Suprapubic skin (tissue), 4 donors: ENCODE results near the gene ANXA2R. TPM values are rescaled to one million over a fixed set of nuclear protein-coding genes. Genes with fewer than 3 reads are reported as not detected.

Experiments
- DNase-seq, 2 donors: peaks; one replicate each; pipeline ENCODE4 v3.0.0-alpha.2; 2019; ENCODE audit warnings: low spot score in 2 of 2
- H3K27ac ChIP-seq: fragments of 200-600 bp; sonication (generic); one replicate; pipeline ENCODE4 v1.5.1; 2019
- H3K27me3 ChIP-seq: fragments of 200-600 bp; sonication (generic); one replicate; pipeline ENCODE4 v1.5.1; 2019
- H3K36me3 ChIP-seq: fragments of 200-600 bp; sonication (generic); one replicate; pipeline ENCODE4 v1.5.1; 2019
- H3K4me1 ChIP-seq: fragments of 200-600 bp; sonication (generic); one replicate; pipeline ENCODE4 v1.5.1; 2019
- H3K4me3 ChIP-seq: fragments of 200-600 bp; sonication (generic); one replicate; pipeline ENCODE4 v1.5.1; 2019; ENCODE audit warnings: mild to moderate bottlenecking
- H3K9me3 ChIP-seq: fragments of 200-600 bp; sonication (generic); one replicate; pipeline ENCODE4 v1.5.1; 2019
- CTCF ChIP-seq, 2 donors: fragments of 200-600 bp in 1 of 2; fragments of 450-650 bp in 1 of 2; sonication (generic) in 1 of 2; IDR thresholded peaks; one replicate each; pipeline ENCODE4 v1.5.1; 2016 to 2019; ENCODE audit warnings: antibody characterized with exemption in 2 of 2, mild to moderate bottlenecking in 1 of 2, moderate library complexity in 1 of 2
- EP300 ChIP-seq: sonication (generic); formaldehyde crosslinking; IDR thresholded peaks from one replicate; pipeline ENCODE4 v1.6.1; 2017; ENCODE audit warnings: antibody characterized with exemption
- POLR2A ChIP-seq, 2 donors: fragments of 450-650 bp; IDR thresholded peaks; one replicate each; pipeline ENCODE4 v1.6.1; 2017; ENCODE audit warnings: antibody characterized with exemption in 2 of 2, mild to moderate bottlenecking in 2 of 2, moderate library complexity in 2 of 2
- POLR2AphosphoS5 ChIP-seq, 3 donors: sonication (generic); formaldehyde crosslinking; IDR thresholded peaks; one replicate each; pipeline ENCODE4 v1.6.1; 2017; ENCODE audit warnings: antibody characterized with exemption in 3 of 3
- WGBS: methylation state at CpG from one replicate; pipeline ENCODE4 v1.1.5; 2018; 5-methylcytosine and 5-hydroxymethylcytosine counted together
- total RNA-seq, 4 donors: library from RNA; depleted of rRNA; stranded (reverse); fragments of >200 nt; gene quantifications; one replicate each; pipeline ENCODE4 v1.1.0, GENCODE V29; 2016

ANXA2R gene
- total RNA-seq, 4 donors from 2014 or later, result 0.39 to 3.1 (median 0.89) TPM; not detected in 1

DNA sequence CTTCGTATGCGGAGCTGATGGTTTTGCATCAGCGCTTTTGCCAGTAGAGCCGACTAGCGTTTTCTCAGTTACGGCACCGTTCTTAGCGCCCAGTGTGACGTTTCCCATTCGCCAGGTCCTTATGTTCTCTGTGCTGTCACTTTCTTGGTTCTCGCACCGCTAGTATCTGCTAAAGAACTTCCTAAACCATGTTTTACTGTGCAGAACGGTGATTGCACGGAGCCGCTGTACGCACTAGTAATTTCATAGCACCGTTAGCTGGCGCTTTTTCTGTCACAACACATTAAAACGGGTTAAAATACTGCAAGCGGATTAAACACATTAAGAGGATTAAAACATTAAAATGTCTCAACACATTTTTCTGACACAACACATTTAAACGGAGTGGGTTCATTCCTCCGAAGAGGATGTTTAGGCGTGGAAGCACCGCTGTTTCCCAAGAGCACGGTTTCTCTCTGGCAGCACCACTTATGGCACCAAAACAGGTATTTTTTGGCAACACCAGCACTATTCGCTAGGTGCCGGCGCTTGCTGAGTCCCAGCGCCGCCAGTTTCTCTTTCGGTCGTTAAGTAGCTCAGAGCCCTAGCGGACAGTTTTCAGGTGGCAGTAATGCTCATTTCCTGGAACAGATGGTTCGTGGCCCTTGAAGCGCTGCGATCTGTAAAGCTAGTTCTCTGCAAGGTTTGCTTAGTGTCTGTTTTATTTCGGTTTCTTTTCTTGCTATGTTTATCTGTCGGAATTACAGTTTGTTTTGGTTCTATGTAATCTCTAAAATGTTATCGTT is 20.3 kb downstream of the ANXA2R start:
- no peaks in the 10 kb centered on the region for H3K9me3 ChIP-seq
- DNase-seq, result peak in 1 of 2 donors; percentile 78
- peak overlapping the region; percentile 57 for H3K4me3 ChIP-seq
- H3K36me3 ChIP-seq, result no peaks in the 10 kb centered on the region
- H3K27ac ChIP-seq, result peak overlapping the region; percentile 97
- 15% methylated on average over 39 of the region's 39 CpGs for WGBS
- peaks cover 35% of the 10 kb centered on the region for H3K4me1 ChIP-seq
- peaks cover 59% of the 10 kb centered on the region for H3K27me3 ChIP-seq
- peak in 1 of 3 donors; percentile 16 for TF ChIP-seq POLR2AphosphoS5 (IDR thresholded peaks at IDR 0.05)
- TF ChIP-seq CTCF (IDR thresholded peaks at IDR 0.05), result peak; percentile 2 to 35
- TF ChIP-seq EP300, result no peak

DNA sequence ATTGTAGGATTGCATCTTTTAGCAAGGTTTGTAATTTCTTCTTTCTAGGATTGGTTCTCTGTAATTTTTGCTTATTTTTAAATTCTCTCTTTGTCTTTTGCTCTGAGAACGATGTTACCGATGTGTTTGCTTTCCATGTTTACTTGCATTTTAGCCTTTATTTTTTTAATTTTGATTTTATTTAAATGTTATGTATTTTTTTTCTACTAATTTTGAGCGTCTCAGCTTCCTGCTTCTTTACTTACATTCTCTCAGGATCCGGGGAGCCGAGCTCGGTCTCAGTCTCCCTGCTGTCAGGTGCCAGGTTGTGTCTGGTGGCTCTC is 20.9 kb downstream of the ANXA2R start:
- no peak for DNase-seq
- Histone ChIP-seq H3K9me3 (no peaks in the 10 kb centered on the region), H3K36me3 (no peaks in the 10 kb centered on the region), H3K4me1 (peaks cover 35% of the 10 kb centered on the region), H3K27me3 (peaks cover 56% of the 10 kb centered on the region), H3K4me3 (peak overlapping the region; percentile 57), H3K27ac (peak overlapping the region; percentile 97)
- no peak for TF ChIP-seq CTCF (IDR thresholded peaks at IDR 0.05)
- 27% methylated on average over 6 of the region's 6 CpGs for WGBS

DNA sequence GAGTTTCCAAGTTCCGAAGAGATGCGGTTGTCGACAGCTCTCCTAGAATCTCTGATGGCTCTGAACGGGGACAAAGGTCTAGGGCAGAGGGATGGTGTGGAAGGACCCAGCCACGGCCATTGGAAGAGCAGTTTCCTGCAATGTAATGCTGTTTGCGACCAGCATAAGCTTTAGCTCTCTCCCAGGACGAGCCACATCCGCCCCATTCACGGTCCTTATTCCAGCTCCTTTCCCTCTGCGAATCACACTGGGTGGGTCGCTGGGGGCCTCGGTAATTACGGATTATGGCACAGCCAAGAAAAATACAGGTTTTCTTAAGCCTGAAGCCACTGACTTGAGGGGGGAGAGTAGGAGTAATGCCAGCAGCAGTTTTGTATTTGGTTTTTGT is 22.7 kb downstream of the ANXA2R start:
- peaks cover 35% of the 10 kb centered on the region for H3K4me1 ChIP-seq
- peak overlapping the region; percentile 97 for H3K27ac ChIP-seq
- no peak for DNase-seq
- no peaks in the 10 kb centered on the region for H3K36me3 ChIP-seq
- no peaks in the 10 kb centered on the region for H3K9me3 ChIP-seq
- H3K4me3 ChIP-seq, result peak overlapping the region; percentile 57
- H3K27me3 ChIP-seq, result peaks cover 47% of the 10 kb centered on the region
- 10% methylated on average over 13 of the region's 13 CpGs for WGBS
- TF ChIP-seq POLR2AphosphoS5 (IDR thresholded peaks at IDR 0.05) (no peak), CTCF (IDR thresholded peaks at IDR 0.05) (no peak), EP300 (no peak), POLR2A (IDR thresholded peaks at IDR 0.05) (no peak)

DNA sequence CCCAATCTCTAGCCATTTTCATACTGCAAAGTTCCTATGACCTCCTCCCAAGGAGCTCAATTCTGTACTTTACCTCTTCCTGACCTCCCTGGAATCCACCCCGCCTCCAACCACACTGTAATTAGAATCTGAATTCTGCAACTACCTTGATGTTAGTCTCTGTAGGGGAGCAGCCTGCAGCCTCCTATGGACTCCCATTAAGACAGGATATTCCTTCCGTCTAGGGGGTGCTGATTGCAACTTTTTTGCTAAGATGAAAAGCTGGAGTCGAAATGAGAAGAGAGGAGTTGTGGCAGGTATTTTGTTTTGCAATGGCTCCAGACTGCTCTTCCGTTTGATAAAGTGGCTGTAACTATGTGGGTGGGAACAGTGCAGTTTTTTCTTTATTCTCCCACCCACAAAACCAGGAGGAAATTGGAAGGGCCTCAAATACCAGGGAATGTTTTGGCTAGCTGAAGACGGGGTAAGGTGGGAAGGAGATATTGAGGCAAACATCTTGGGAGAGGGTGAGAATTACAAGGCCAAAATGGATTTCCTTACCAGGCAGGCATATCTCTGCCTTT is 23.8 kb downstream of the ANXA2R start:
- no peak for DNase-seq
- no peak for TF ChIP-seq POLR2A (IDR thresholded peaks at IDR 0.05)
- TF ChIP-seq CTCF (IDR thresholded peaks at IDR 0.05), result no peak
- TF ChIP-seq EP300, result no peak
- TF ChIP-seq POLR2AphosphoS5 (IDR thresholded peaks at IDR 0.05), result no peak
- Histone ChIP-seq H3K27me3 (peaks cover 43% of the 10 kb centered on the region), H3K36me3 (no peaks in the 10 kb centered on the region), H3K4me3 (no peak overlapping the region), H3K27ac (no peak overlapping the region), H3K9me3 (no peaks in the 10 kb centered on the region), H3K4me1 (peaks cover 35% of the 10 kb centered on the region)
- 75% methylated on average over 5 of the region's 5 CpGs for WGBS

DNA sequence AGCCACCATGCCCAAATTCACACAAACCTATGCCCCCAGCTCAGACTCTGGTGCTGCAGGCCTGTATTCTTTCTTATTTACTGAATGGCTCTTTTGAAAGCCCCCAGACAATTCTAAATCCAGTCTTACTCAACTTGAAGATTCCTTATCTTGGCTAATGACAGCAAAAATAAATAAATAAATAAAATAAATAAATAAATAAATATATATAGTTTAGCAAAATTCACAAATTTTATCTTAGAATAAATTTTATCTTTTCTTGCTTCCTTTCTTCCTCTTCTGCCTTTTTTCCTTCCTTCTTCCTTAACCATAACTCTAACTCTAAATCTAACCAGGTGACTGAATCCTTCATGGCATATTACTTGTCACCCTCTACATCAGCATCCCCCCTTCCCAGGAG is 25.6 kb downstream of the ANXA2R start:
- Histone ChIP-seq H3K36me3 (no peaks in the 10 kb centered on the region), H3K27ac (no peak overlapping the region), H3K27me3 (peaks cover 32% of the 10 kb centered on the region), H3K4me1 (peaks cover 34% of the 10 kb centered on the region), H3K9me3 (no peaks in the 10 kb centered on the region), H3K4me3 (no peak overlapping the region)
- TF ChIP-seq EP300, result no peak
- no peak for DNase-seq

DNA sequence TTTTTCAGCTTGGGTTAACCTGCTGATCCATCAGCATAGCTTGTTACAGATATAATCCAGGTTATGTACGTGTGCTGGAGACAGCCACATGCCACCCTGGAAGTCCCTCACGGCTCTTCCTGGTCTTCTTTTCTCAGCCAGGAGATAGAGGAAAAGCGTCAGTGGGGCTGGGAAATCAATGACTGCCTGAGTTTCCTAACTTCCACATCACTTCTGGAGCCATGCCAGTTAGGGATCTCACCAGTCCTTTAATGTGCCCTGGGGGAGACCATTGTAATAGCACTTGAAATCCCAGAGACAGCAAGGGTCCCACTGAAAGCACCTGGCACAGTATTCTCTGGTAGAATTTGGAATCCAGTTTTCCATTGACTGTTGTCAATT is 29.2 kb downstream of the ANXA2R start:
- no peaks in the 10 kb centered on the region for H3K36me3 ChIP-seq
- TF ChIP-seq EP300 (no peak), POLR2AphosphoS5 (IDR thresholded peaks at IDR 0.05) (no peak), CTCF (IDR thresholded peaks at IDR 0.05) (no peak)
- no peak for DNase-seq
- no peak overlapping the region for H3K4me3 ChIP-seq
- H3K4me1 ChIP-seq, result peaks cover 25% of the 10 kb centered on the region
- no peaks in the 10 kb centered on the region for H3K9me3 ChIP-seq
- WGBS, result 73% methylated on average over 3 of the region's 3 CpGs
- H3K27ac ChIP-seq, result no peak overlapping the region
- H3K27me3 ChIP-seq, result no peaks in the 10 kb centered on the region
